T-helper 2 cell treated with Interferon-gamma antibody and Interleukin-4, amounts not matched to agents 100 ng/mL and 5 ng/mL, for 36 hours (primary cell): Measurements from ENCODE around the gene ARMC2. TPM values are rescaled to one million over a fixed set of nuclear protein-coding genes. Genes with fewer than 3 reads are reported as not detected.
"Not testable (repeated sequence)": the region's sequence is repeated elsewhere in the genome, so short reads cannot be mapped to it uniquely, and the experiment has no call there.

Experiments used
- intact Hi-C: fragments of 100-400 bp; cut with micrococcal nuclease; formaldehyde crosslinking; loops from one replicate; pipeline ENCODE4 v1.15.1; 2023
- total RNA-seq: library from RNA; stranded (reverse); gene quantifications from 2 replicates; pipeline ENCODE4 v1.2.3, GENCODE V29; 2022

ARMC2 gene
- total RNA-seq, 1 donor from 2014 or later: 6.9 TPM

GRCh38 chr6:108947114-108947854 lies 99.1 kb downstream of the ARMC2 start:
- intact Hi-C loops: no loop called here

GRCh38 chr6:108948181-108948661 lies 100.0 kb downstream of the ARMC2 start:
- intact Hi-C loops: no loop called here

GRCh38 chr6:108951351-108951953 lies 103.2 kb downstream of the ARMC2 start:
- intact Hi-C loops: no loop called here

GRCh38 chr6:108952776-108953486 lies 104.7 kb downstream of the ARMC2 start:
- intact Hi-C loops: no loop called here

GRCh38 chr6:108953681-108954080 lies 105.5 kb downstream of the ARMC2 start:
- intact Hi-C loops: no loop called here

- intact Hi-C loops: no loop called here
Measured at GRCh38 chr6:108955329-108955949, 107.2 kb downstream of the ARMC2 start.

- intact Hi-C loops: no loop called here
Measured at GRCh38 chr6:108957221-108957620, 109.0 kb downstream of the ARMC2 start.

GRCh38 chr6:108958900-108959770 lies 110.9 kb downstream of the ARMC2 start:
- intact Hi-C loops: no loop called here

- intact Hi-C loops: no loop called here
Measured at GRCh38 chr6:108959972-108960582, 111.9 kb downstream of the ARMC2 start.

- intact Hi-C loops: no loop called here
Measured at GRCh38 chr6:108960601-108961000, 112.4 kb downstream of the ARMC2 start.

- intact Hi-C loops: no loop called here
Measured at GRCh38 chr6:108961077-108961476, 112.9 kb downstream of the ARMC2 start.

GRCh38 chr6:108961985-108962384 lies 113.8 kb downstream of the ARMC2 start:
- intact Hi-C loops: no loop called here

- intact Hi-C loops: no loop called here
Measured at GRCh38 chr6:108966251-108966650, 118.0 kb downstream of the ARMC2 start.

GRCh38 chr6:108966855-108967755 lies 118.9 kb downstream of the ARMC2 start:
- intact Hi-C loops: no loop called here

GRCh38 chr6:108968325-108969316 lies 120.4 kb downstream of the ARMC2 start:
- intact Hi-C loops: no loop called here

GRCh38 chr6:108969776-108970175 lies 121.6 kb downstream of the ARMC2 start:
- intact Hi-C loops: no loop called here

- intact Hi-C loops: no loop called here
Measured at GRCh38 chr6:108974201-108974600, 126.0 kb downstream of the ARMC2 start.

- intact Hi-C loops: not testable (repeated sequence)
Measured at GRCh38 chr6:108978638-108979037, 130.4 kb downstream of the ARMC2 start.
